HG02840 (cell line): ENCODE data around the gene USP2.
"Not testable (repeated sequence)": the region's sequence is repeated elsewhere in the genome, so short reads cannot be mapped to it uniquely, and the experiment has no call there.

Experiments used
- ATAC-seq: cut with Tn5 transposase; IDR thresholded peaks from one replicate; pipeline ENCODE4 v1.9.1; 2021; ENCODE audit warnings: mild to moderate bottlenecking, moderate library complexity, moderate number of reproducible peaks; ENCODE audit not compliant: unreplicated experiment, low FRiP score

Gene USP2

GRCh38 chr11:119414321-119414720 lies 32.8 kb upstream of the USP2 start:
- ATAC-seq, result no peak

DNA sequence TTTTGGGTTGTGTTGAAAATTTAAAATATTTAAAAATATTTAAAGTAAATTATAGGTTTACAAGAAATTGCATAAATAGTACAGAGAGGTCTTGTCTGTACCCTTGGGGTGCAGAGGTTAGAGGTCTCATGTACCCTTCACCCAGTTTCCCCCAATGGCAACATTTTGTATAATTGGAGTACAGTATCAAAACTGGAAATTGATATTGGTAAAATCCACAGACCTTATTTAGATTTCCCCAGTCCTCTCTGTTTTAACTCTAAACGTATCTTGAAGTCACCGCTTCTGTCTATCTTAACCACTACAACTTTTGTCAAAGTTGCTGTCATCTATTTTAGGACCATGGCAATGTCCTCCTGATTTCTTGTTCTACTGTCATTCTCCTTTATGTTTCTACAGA lies 30.6 kb upstream of the USP2 start:
- ATAC-seq, result no peak

DNA sequence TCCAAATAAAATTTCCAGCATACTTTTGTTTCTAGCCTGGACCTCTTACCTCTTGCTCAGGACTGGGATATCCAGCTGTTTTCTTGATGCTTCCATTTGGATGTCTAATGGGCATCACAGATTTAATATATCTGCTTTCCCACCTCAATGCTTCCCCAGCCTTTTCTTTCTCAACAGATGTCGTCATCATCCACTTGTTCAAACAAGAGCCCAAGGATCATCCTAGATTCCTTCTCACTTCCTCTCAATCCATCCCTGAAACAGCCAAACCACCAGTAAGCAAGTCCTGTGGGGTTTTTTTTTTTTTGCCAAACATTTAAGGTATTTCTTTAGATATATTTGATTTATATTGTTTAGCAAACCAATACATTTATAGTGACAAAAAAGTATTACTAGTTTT lies 29.0 kb upstream of the USP2 start:
- ATAC-seq, result no peak

GRCh38 chr11:119409731-119410130 lies 28.2 kb upstream of the USP2 start:
- ATAC-seq, result no peak

- no peak for ATAC-seq
Measured at GRCh38 chr11:119406005-119406404, 24.5 kb upstream of the USP2 start.

- ATAC-seq, result not testable (repeated sequence)
Measured at GRCh38 chr11:119405448-119405847, 24.0 kb upstream of the USP2 start.

- ATAC-seq, result no peak
Measured at GRCh38 chr11:119404872-119405271, 23.4 kb upstream of the USP2 start.

DNA sequence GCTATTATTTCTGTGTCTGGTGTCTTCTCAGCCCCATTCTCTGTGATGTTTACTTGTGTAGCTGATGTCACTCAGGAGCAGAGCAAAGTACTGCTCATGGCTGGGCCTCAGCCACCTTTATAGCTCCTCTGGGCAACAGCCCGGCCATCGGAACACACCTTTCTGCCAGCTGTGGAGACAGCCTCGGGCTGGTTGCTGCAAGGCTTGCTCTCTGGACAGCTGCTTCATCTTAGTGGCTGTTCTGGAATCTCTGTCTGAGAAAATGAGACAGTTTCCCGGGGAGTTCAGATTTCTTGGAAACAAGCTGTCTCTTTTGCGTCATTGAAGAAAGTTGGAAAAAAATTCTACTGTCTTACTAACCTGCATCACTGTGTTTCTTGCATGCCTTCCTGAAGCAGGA lies 21.5 kb upstream of the USP2 start:
- ATAC-seq, result no peak

GRCh38 chr11:119402470-119402869 lies 21.0 kb upstream of the USP2 start:
- ATAC-seq, result no peak

DNA sequence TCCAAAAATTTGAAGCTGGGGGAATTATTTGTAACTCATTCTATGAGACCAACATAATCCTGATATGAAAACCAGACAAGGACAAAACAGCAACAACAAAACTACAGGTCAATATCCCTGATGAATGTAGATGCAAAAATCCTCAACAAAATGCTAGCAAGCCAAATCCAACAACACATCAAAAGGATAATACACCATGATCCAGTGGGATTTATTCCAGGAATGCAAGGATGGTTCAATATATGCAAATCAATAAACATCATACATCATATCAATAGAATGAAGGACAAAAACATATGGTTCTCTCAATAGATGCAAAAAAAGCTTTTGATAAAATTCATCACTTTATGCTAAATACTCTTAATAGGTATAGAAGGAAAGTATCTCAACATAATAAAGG lies 19.4 kb upstream of the USP2 start:
- no peak for ATAC-seq

DNA sequence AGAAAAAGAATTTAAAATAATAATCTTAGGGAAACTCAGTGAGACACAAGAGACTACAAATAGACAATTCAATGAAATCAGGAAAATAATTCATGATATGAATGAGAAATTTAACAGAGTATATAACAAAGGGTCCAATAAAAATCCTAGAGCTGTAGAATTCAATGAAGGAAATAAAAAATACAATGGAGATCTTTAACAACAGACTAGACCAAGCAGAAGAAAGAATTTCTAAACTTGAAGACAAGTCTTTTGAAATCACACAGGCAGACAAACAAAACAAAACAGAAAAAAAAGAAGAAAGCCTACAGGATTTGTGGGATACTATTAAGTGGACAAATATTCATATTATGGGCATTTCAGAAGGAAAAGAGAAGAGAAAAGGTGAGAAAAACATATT lies 16.2 kb upstream of the USP2 start:
- no peak for ATAC-seq

DNA sequence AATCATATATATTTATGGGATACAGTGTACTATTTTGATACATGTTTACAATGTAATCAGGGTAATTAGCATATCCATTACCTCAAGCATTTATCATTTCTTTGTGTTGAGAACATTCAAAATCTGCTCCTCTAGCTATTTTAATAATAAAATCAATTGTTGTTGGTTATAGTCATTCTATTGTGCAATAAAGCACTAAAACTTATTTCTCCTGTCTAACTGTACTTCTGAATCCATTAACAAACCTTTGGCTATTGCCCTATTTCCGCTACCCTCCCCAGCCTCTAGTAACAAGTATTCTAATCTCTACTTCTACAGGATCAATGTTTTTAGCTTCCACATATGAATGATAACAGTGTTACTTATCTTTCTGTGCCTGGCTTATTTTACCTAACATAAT lies 15.3 kb upstream of the USP2 start:
- ATAC-seq, result no peak

DNA sequence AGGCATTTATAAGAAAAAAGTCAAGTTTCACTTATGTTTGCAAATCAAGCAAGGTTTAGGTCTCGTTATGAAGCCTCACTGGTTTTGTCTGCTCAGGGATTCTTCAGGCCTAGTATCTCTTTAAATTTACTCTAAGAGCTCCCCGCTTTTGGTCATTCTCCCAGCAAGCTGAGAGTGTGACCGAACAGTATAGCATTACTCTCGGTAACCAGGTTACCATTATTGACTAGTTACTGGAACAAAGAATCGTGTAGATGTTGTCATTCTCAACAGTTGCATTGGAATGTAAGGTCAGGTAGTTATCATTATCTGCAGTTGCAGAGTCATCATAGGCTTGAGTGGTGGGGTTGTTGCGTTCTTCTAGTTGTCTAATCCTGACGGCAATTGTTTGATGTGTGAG lies 9.8 kb upstream of the USP2 start:
- no peak for ATAC-seq

GRCh38 chr11:119389611-119390254 lies 8.2 kb upstream of the USP2 start:
- ATAC-seq, result no peak

DNA sequence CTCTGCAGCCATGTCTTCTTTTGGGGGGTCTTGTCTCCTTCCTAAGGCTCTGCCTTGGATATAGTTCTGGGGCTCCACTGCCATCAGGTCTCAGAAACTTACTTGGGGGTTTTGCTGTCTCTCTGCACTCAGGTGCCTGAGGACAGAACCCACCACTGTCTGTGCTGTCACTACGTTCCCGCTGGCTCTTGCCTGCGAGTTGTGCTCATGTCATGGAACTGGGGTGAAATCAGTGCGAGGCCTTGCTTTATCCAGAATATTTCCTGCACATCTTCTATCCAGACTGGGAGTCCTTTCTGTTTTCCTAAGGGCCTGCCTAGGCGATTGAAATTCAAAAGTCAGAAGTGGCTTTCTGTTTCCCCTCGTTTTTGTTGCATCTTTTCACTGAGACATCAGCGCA lies 6.6 kb upstream of the USP2 start:
- ATAC-seq, result no peak

GRCh38 chr11:119384332-119384731 lies 2.8 kb upstream of the USP2 start:
- no peak for ATAC-seq

DNA sequence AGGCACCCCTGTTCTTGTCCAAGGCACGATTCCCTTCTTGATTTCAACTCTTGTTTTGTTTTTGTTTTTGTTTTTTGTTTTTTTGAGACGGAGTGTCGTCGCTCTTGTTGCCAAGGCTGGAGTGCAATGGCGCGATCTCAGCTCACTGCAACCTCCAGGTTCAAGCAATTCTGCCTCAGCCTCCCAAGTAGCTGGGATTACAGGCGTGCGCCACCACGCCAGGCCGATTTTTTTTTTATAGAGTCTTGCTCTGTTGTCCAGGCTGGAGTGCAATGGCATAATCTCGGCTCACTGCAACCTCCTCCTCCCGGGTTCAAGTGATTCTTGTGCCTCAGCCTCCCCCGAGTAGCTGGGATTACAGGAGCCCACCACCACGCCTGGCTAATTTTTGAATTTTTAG lies 1.0 kb upstream of the USP2 start:
- not testable (repeated sequence) for ATAC-seq

GRCh38 chr11:119382101-119382500 lies 611 bp upstream of the USP2 start:
- ATAC-seq, result no peak

DNA sequence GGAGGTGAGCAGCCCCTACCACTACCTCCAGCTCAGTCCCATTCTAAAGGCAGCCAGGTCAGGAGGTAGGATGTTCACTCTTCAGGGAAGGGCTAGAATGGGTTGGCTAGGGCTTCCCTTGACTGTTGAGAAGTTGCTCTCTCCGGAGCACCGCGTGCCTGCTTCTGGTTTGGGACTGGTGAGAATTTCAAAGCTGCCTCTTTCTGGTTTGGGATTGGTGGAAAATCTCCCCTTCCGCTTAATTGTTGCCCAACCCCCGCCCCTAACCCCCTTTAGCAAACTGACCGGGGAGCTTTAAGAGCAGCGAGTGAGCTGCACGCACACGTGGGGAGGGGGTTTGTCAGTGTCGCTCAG lies 686 bp downstream of the USP2 start:
- no peak for ATAC-seq

DNA sequence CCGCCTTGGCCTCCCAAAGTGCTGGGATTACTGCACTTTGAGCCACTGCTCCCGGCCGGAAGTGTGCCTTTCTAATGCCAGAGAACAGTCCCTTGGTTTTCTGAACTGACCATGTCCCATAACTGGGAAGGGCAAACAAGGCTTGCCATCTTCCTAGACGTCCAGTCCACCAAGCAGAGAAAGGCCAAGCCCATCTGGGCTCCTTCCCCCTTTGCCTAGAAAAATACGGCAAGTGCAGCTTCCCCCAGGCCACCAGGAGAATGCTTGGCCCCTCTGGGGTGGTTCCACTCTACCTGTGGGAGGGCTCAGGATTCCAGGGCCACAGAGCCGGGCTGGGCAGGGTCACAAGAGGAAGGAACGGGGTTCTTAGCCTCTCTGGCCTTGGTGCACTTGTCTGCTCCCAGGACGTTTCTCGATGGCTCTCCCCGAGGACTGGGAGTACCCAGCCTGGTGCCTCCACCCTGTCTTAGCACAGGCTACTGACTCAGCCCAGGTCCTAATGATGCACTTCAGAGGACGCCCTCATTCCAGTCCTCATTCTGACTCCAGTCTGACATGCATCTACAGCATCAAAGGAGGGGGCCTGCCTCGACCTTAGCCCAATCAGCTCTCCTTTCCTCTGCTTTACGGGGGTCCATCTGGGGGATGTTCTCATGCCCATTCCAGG lies 1.2 kb downstream of the USP2 start:
- no peak for ATAC-seq

- ATAC-seq, result no peak
Measured at GRCh38 chr11:119378851-119379465, 2.5 kb downstream of the USP2 start.
